Measurements from ENCODE around the gene RND2. TPM values are rescaled to one million over a fixed set of nuclear protein-coding genes. Genes with fewer than 3 reads are reported as not detected.

The RND2 gene
- total RNA-seq, 4 donors from 2014 or later, result 0.41 to 0.64 TPM; not detected in 2

DNA sequence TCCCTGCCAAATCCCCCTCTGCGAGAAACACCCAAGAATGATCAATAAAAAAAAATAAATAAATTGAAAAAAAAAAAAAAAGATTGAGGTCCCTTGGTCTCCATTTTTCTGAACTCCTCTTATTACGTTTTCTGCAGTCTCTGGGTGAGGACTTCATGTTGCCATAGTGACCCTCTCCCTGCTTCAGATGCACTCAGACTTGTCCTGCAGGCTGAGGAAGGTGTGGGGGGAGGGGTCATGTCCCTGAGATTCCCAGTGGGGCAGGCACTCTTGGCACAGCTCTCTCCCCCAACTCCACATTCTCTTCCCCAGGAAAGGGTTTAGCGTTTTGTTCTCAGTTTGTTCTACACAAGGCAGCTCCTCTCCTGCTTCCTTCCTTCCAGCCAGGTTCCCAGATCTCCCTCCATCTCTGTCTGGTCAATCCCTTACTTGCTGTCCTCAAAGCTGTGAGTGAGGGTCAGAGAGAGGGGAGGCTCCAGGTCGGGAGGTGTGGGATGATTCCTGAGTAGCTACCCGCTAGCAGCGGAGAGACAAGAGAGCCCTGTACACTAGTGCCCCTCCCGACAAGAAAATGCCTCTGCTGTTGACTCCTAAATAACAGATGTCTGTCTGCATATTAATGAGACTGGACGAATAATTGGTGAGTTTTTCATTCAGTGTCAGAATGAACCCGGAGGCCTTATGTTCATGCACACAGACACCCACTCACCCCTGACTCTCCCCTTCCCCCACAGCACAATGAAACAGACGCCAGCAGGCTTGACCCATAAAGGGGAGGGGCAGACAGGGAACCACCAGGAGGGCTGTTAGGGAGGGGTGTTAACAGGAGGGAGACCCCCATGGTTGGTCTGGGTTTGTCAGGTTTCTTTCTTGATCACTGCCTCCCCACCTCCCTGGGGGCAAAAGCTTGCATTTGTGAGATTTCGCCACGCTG, 9.2 kb downstream of the RND2 start:
- 62 to 63% methylated on average over 2 to 12 of the region's 12 CpGs for WGBS, 2 donors (ENCODE audit: low coverage in 1 of 2)
- no peaks in the 10 kb centered on the region for H3K36me3 ChIP-seq
- TF ChIP-seq POLR2A (IDR thresholded peaks at IDR 0.05), result no peak
- TF ChIP-seq POLR2AphosphoS5 (IDR thresholded peaks at IDR 0.05), result no peak
- no peaks in the 10 kb centered on the region for H3K4me1 ChIP-seq
- in situ Hi-C loops (cut with MboI; ENCODE audit: low pct_ligation_motif_present in 1 of 4, low pct_unique_long_range_greater_than_20kb in 1 of 4, low sequenced_read_pairs in 3 of 4) (loop anchor here in 2 of 4 donors (5.0 to 25.0 kb wide), 2 partner anchors 88 to 303 kb away; no protein-coding TSS in a partner anchor), intact Hi-C loops (cut with DNase I; ENCODE audit: low total_unique reads) (no loop called here)
- H3K9me3 ChIP-seq, result no peaks in the 10 kb centered on the region
- DNase-seq, result no peak
- no peak overlapping the region for H3K27ac ChIP-seq
- H3K4me3 ChIP-seq, result no peak overlapping the region
- H3K27me3 ChIP-seq, result no peaks in the 10 kb centered on the region

DNA sequence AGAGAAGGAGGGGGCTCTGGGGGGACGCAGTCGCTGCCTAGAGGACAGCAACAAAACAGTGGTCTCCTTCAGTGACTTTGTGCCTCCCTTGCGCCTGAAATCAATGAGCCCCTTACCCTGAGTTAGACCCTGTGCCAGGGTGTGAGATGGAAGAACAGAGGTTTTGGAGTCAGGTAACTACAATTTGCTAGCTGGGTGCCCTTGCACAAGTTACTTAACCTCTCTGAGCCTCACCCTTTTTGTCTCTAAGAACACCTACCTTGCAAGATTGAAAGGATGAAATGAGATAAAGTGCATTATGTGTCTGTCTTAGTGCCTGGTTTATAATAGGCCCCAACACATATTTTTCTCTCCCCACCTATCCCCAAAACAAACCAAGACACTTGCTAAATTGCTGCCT, 9.9 kb downstream of the RND2 start:
- Histone ChIP-seq H3K27me3 (no peaks in the 10 kb centered on the region), H3K36me3 (no peaks in the 10 kb centered on the region), H3K27ac (no peak overlapping the region), H3K4me3 (no peak overlapping the region), H3K9me3 (no peaks in the 10 kb centered on the region), H3K4me1 (no peaks in the 10 kb centered on the region)
- no peak for DNase-seq
- TF ChIP-seq POLR2A (IDR thresholded peaks at IDR 0.05) (no peak), POLR2AphosphoS5 (IDR thresholded peaks at IDR 0.05) (no peak), EP300 (IDR thresholded peaks at IDR 0.05; ENCODE audit: low read depth) (no peak)
- TF ChIP-seq, protein P1, sequence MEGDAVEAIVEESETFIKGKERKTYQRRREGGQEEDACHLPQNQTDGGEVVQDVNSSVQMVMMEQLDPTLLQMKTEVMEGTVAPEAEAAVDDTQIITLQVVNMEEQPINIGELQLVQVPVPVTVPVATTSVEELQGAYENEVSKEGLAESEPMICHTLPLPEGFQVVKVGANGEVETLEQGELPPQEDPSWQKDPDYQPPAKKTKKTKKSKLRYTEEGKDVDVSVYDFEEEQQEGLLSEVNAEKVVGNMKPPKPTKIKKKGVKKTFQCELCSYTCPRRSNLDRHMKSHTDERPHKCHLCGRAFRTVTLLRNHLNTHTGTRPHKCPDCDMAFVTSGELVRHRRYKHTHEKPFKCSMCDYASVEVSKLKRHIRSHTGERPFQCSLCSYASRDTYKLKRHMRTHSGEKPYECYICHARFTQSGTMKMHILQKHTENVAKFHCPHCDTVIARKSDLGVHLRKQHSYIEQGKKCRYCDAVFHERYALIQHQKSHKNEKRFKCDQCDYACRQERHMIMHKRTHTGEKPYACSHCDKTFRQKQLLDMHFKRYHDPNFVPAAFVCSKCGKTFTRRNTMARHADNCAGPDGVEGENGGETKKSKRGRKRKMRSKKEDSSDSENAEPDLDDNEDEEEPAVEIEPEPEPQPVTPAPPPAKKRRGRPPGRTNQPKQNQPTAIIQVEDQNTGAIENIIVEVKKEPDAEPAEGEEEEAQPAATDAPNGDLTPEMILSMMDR (IDR thresholded peaks at IDR 0.05), result no peak
- WGBS, 2 donors (ENCODE audit: low coverage in 1 of 2), result 89% methylated on average over 3 of the region's 3 CpGs; no CpG with 5 or more reads in 1 of the 2 donors
- intact Hi-C loops (cut with DNase I; ENCODE audit: low total_unique reads), result no loop called here
- in situ Hi-C loops (cut with MboI; ENCODE audit: low pct_ligation_motif_present in 1 of 4, low pct_unique_long_range_greater_than_20kb in 1 of 4, low sequenced_read_pairs in 3 of 4), result loop anchor here in 2 of 4 donors (5.0 to 25.0 kb wide), 2 partner anchors 87 to 302 kb away; no protein-coding TSS in a partner anchor

DNA sequence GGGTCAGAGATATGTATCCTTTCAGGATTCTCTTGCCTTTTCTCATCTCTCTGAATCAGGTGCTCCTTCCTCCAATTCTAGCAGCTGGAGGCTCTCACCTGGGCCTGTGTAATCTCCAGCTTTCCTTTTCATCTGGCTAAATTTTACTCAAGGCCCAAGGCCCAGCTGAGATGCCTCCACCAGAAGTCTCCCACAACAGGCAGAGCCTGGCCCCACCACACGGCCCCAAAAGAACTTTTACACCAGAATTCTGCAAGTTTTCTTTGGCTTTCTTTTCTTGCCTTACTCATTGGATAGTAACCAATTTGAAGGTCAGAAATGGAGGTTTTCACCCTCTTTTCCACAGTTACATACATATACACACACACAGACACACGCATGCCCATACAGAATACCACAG, 14.6 kb downstream of the RND2 start:
- no peak overlapping the region for H3K27ac ChIP-seq
- no peak overlapping the region for H3K4me3 ChIP-seq
- no peaks in the 10 kb centered on the region for H3K4me1 ChIP-seq
- in situ Hi-C loops (cut with MboI; ENCODE audit: low pct_ligation_motif_present in 1 of 4, low pct_unique_long_range_greater_than_20kb in 1 of 4, low sequenced_read_pairs in 3 of 4) (loop anchor here in 1 of 4 donors (25.0 kb wide), 1 partner anchor 298 kb away; no protein-coding TSS in a partner anchor), intact Hi-C loops (cut with DNase I; ENCODE audit: low total_unique reads) (no loop called here)
- 92 to 93% methylated on average over 2 of the region's 2 CpGs for WGBS, 2 donors (ENCODE audit: low coverage in 1 of 2)
- TF ChIP-seq POLR2AphosphoS5 (IDR thresholded peaks at IDR 0.05) (no peak), POLR2A (IDR thresholded peaks at IDR 0.05) (no peak), EP300 (IDR thresholded peaks at IDR 0.05; ENCODE audit: low read depth) (no peak)
- TF ChIP-seq, protein P1 (IDR thresholded peaks at IDR 0.05), result no peak
- H3K27me3 ChIP-seq, result no peaks in the 10 kb centered on the region
- H3K9me3 ChIP-seq, result no peaks in the 10 kb centered on the region
- H3K36me3 ChIP-seq, result no peaks in the 10 kb centered on the region
- DNase-seq, result no peak

DNA sequence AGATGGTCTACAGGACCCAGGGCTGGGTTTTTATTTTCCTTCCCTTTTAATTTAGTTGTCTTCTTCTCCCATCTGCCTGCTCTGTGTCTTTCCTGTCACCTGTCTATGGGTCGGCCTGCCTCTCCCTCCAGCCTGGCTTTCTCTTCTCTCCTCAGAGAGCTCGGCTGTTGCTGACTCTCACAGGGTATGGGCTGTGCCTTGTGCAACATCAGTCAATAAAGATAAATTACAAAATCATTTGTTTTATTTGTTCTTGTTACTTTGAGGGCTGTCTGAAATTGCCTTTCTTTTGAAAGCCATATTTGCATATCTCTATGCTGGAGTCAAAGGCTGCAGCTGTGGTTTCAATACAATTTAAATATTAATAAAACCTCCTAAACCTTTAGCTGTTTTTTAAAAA, 15.6 kb downstream of the RND2 start:
- intact Hi-C loops (cut with DNase I; ENCODE audit: low total_unique reads) (no loop called here), in situ Hi-C loops (cut with MboI; ENCODE audit: low pct_ligation_motif_present in 1 of 4, low pct_unique_long_range_greater_than_20kb in 1 of 4, low sequenced_read_pairs in 3 of 4) (loop anchor here in 1 of 4 donors (25.0 kb wide), 1 partner anchor 297 kb away; no protein-coding TSS in a partner anchor)
- WGBS, 2 donors (ENCODE audit: low coverage in 1 of 2), result 69 to 90% methylated on average over 2 of the region's 2 CpGs
- DNase-seq, result no peak
- Histone ChIP-seq H3K27me3 (no peaks in the 10 kb centered on the region), H3K4me3 (no peak overlapping the region), H3K9me3 (no peaks in the 10 kb centered on the region), H3K4me1 (no peaks in the 10 kb centered on the region), H3K36me3 (no peaks in the 10 kb centered on the region), H3K27ac (no peak overlapping the region)
- TF ChIP-seq POLR2AphosphoS5 (IDR thresholded peaks at IDR 0.05) (no peak), EP300 (IDR thresholded peaks at IDR 0.05; ENCODE audit: low read depth) (no peak), POLR2A (IDR thresholded peaks at IDR 0.05) (no peak)

DNA sequence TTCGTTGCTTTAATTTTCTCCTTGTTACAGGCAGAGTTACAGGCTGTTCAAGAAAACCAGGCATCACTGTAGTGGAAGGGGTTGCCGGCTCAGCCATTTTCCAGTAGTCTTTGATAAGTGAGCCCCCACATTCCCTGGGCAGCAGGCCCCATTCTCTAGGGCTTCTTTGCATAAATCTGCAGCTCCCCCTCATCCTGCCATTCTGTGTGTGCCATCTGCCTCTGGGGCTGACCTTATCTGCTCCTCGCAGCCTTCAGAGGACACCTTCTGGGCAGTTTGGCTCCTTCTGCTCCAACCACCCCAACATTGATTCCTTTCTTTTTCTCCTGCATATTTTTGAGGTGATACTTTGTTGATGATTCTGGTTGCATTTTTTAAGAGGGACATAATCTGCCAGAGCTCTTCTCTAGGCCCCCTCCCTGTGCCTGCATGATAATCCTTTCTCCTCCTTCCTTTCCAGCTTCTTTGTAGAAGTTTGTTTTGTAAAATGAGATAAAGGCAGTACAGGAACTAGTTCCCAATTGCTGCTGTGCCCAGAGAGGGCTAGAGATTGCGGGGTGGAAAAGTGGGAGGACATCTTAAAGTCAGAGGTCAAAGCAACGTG, 17.1 kb downstream of the RND2 start:
- TF ChIP-seq POLR2AphosphoS5 (IDR thresholded peaks at IDR 0.05) (no peak), POLR2A (IDR thresholded peaks at IDR 0.05) (no peak), EP300 (IDR thresholded peaks at IDR 0.05; ENCODE audit: low read depth) (no peak)
- TF ChIP-seq, protein P1 (IDR thresholded peaks at IDR 0.05), result no peak
- intact Hi-C loops (cut with DNase I; ENCODE audit: low total_unique reads) (no loop called here), in situ Hi-C loops (cut with MboI; ENCODE audit: low pct_ligation_motif_present in 1 of 4, low pct_unique_long_range_greater_than_20kb in 1 of 4, low sequenced_read_pairs in 3 of 4) (loop anchor here in 1 of 4 donors (25.0 kb wide), 1 partner anchor 295 kb away; no protein-coding TSS in a partner anchor)
- WGBS, 2 donors (ENCODE audit: low coverage in 1 of 2), result 96 to 100% methylated on average over 1 to 5 of the region's 5 CpGs
- Histone ChIP-seq H3K9me3 (no peaks in the 10 kb centered on the region), H3K36me3 (no peaks in the 10 kb centered on the region), H3K27ac (no peak overlapping the region), H3K4me1 (no peaks in the 10 kb centered on the region), H3K27me3 (no peaks in the 10 kb centered on the region), H3K4me3 (no peak overlapping the region)
- no peak for DNase-seq

All from transverse colon (tissue), 4 donors.